ENCODE results near the gene AGBL4.

Gene AGBL4

DNA sequence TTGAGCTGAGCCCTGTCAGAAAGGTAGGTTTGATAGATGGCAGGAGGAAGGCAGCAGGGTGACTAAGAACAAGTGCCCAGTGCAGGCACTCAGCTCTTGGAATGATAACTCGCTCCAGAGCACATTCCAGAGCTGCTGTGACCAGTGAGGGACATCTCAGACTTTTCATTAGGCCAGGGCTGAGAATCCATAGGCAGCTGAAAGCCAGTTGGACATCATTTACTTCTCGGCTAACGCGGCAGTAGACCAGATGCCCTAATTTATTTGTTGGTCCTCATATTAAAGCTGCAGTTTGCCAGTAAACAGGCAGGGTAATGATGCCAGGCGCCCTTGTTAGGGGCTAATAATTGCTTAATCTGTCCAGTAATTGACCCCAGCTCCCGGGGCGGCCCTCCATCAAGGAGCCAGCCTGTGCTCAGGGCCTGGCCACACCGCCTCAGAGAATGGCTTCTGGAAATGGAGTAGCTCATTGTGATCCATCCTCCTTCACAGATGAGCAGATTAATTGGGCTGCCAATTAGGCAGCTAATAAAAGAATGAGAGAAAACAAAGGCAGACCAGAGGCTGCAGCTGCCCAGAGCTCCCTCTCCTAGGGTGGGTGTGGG lies 1369.0 kb downstream of the AGBL4 start:
- no peak overlapping the region for H3K27ac ChIP-seq (ENCODE audit: low read depth, low read length, poor library complexity, severe bottlenecking)
- H3K9ac ChIP-seq (ENCODE audit: low read length): no peak overlapping the region
- no peaks in the 10 kb centered on the region for H3K9me3 ChIP-seq (ENCODE audit: low read length)
- no peaks in the 10 kb centered on the region for H3K36me3 ChIP-seq (ENCODE audit: insufficient read depth, low read length)
- no peak overlapping the region for H2AFZ ChIP-seq (ENCODE audit: low read length)
- H3K4me2 ChIP-seq (ENCODE audit: low read length): no peak overlapping the region
- no peaks in the 10 kb centered on the region for H3K79me2 ChIP-seq (ENCODE audit: insufficient read depth, low read length)
- H3K27me3 ChIP-seq (ENCODE audit: insufficient read depth, low read length): no peaks in the 10 kb centered on the region
- TF ChIP-seq, protein P1, sequence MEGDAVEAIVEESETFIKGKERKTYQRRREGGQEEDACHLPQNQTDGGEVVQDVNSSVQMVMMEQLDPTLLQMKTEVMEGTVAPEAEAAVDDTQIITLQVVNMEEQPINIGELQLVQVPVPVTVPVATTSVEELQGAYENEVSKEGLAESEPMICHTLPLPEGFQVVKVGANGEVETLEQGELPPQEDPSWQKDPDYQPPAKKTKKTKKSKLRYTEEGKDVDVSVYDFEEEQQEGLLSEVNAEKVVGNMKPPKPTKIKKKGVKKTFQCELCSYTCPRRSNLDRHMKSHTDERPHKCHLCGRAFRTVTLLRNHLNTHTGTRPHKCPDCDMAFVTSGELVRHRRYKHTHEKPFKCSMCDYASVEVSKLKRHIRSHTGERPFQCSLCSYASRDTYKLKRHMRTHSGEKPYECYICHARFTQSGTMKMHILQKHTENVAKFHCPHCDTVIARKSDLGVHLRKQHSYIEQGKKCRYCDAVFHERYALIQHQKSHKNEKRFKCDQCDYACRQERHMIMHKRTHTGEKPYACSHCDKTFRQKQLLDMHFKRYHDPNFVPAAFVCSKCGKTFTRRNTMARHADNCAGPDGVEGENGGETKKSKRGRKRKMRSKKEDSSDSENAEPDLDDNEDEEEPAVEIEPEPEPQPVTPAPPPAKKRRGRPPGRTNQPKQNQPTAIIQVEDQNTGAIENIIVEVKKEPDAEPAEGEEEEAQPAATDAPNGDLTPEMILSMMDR (IDR thresholded peaks at IDR 0.05; ENCODE audit: low read length): no peak
- TF ChIP-seq EZH2 (IDR thresholded peaks at IDR 0.05; ENCODE audit: borderline replicate concordance, low read length): no peak
- H3K9me2 ChIP-seq (ENCODE audit: low read depth, low read length): no peaks in the 10 kb centered on the region
- H4K20me1 ChIP-seq (ENCODE audit: insufficient read depth, low read length): no peaks in the 10 kb centered on the region
- H3K4me3 ChIP-seq (ENCODE audit: low read depth, low read length, poor library complexity, severe bottlenecking): no peak overlapping the region
- no peaks in the 10 kb centered on the region for H3F3A ChIP-seq (ENCODE audit: insufficient read depth, low read length)
- no peaks in the 10 kb centered on the region for H3K4me1 ChIP-seq (ENCODE audit: insufficient read depth, low read length, severe bottlenecking)

DNA sequence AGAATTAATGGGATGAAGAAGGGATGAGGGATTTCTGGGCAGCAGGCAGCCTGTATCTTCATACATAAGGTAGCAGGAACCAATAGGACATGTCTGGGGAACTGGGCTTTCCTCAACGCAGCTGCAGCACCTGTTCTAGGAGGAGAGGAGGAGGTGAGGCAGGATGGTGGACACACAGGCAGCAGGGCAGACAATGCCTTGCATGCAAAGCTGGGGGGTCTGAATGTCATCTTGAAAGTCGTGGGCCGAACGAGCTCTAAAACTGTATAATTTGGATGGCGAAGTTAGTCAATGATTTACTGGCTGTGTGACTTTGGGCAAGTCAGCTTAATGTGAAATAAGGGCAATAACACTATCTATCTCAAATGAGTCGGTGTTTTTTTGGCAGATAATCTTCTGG lies 1371.4 kb downstream of the AGBL4 start:
- no peak overlapping the region for H2AFZ ChIP-seq (ENCODE audit: low read length)
- no peak overlapping the region for H3K4me3 ChIP-seq (ENCODE audit: low read depth, low read length, poor library complexity, severe bottlenecking)
- TF ChIP-seq, protein P1 (IDR thresholded peaks at IDR 0.05; ENCODE audit: low read length): no peak
- no peak for TF ChIP-seq EZH2 (IDR thresholded peaks at IDR 0.05; ENCODE audit: borderline replicate concordance, low read length)
- H3K27ac ChIP-seq (ENCODE audit: low read depth, low read length, poor library complexity, severe bottlenecking): no peak overlapping the region
- H3K4me2 ChIP-seq (ENCODE audit: low read length): no peak overlapping the region
- no peaks in the 10 kb centered on the region for H3K9me2 ChIP-seq (ENCODE audit: low read depth, low read length)
- H3K36me3 ChIP-seq (ENCODE audit: insufficient read depth, low read length): no peaks in the 10 kb centered on the region
- no peaks in the 10 kb centered on the region for H3K9me3 ChIP-seq (ENCODE audit: low read length)
- H3K9ac ChIP-seq (ENCODE audit: low read length): no peak overlapping the region
- no peaks in the 10 kb centered on the region for H4K20me1 ChIP-seq (ENCODE audit: insufficient read depth, low read length)
- no peaks in the 10 kb centered on the region for H3F3A ChIP-seq (ENCODE audit: insufficient read depth, low read length)
- no peaks in the 10 kb centered on the region for H3K79me2 ChIP-seq (ENCODE audit: insufficient read depth, low read length)
- no peaks in the 10 kb centered on the region for H3K4me1 ChIP-seq (ENCODE audit: insufficient read depth, low read length, severe bottlenecking)
- H3K27me3 ChIP-seq (ENCODE audit: insufficient read depth, low read length): no peaks in the 10 kb centered on the region

DNA sequence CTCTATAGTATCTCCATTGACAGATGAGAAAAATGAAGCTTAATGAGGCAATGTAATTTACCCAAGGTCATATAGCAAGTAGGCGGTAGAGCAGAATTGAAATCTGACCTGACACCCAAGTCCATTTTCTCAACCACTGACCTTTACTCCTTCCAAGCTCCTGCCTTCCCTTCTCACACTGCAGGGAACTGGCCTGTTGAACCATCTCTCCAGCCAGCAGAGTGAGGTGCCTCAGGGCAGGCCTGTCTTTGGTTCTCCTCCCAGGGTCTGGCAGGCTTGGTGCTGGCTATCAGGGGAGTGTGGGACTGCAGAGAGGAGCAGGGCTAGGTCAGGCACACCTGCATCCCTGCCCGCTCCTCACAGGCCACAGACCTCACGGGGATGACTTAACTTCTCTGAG lies 1373.9 kb downstream of the AGBL4 start:
- Histone ChIP-seq H3K9me3 (ENCODE audit: low read length) (no peaks in the 10 kb centered on the region), H3K4me1 (ENCODE audit: insufficient read depth, low read length, severe bottlenecking) (no peaks in the 10 kb centered on the region), H4K20me1 (ENCODE audit: insufficient read depth, low read length) (no peaks in the 10 kb centered on the region), H3K9me2 (ENCODE audit: low read depth, low read length) (no peaks in the 10 kb centered on the region), H3F3A (ENCODE audit: insufficient read depth, low read length) (no peaks in the 10 kb centered on the region), H3K9ac (ENCODE audit: low read length) (no peak overlapping the region), H3K4me2 (ENCODE audit: low read length) (no peak overlapping the region), H2AFZ (ENCODE audit: low read length) (no peak overlapping the region), H3K27ac (ENCODE audit: low read depth, low read length, poor library complexity, severe bottlenecking) (no peak overlapping the region), H3K27me3 (ENCODE audit: insufficient read depth, low read length) (no peaks in the 10 kb centered on the region), H3K4me3 (ENCODE audit: low read depth, low read length, poor library complexity, severe bottlenecking) (no peak overlapping the region), H3K36me3 (ENCODE audit: insufficient read depth, low read length) (no peaks in the 10 kb centered on the region), H3K79me2 (ENCODE audit: insufficient read depth, low read length) (no peaks in the 10 kb centered on the region)
- no peak for TF ChIP-seq EZH2 (IDR thresholded peaks at IDR 0.05; ENCODE audit: borderline replicate concordance, low read length)
- TF ChIP-seq, protein P1 (IDR thresholded peaks at IDR 0.05; ENCODE audit: low read length): no peak

Data from OCI-LY1 (cell line).